ENCODE results near the gene AS3MT.

AS3MT gene

GRCh38 chr10:102931643-102932042 is 62.4 kb downstream of the AS3MT start:
- DNase-seq (ENCODE audit: low read depth), result no peak
- TF ChIP-seq CTCF (IDR thresholded peaks at IDR 0.05; ENCODE audit: control insufficient read depth, insufficient read depth, low read depth, low read length, missing control alignments), result no peak
- H3K4me3 ChIP-seq (ENCODE audit: control insufficient read depth, low read depth, low read length), result no peak overlapping the region

- H3K4me3 ChIP-seq (ENCODE audit: control insufficient read depth, low read depth, low read length), result no peak overlapping the region
- no peak for TF ChIP-seq CTCF (IDR thresholded peaks at IDR 0.05; ENCODE audit: control insufficient read depth, insufficient read depth, low read depth, low read length, missing control alignments)
- DNase-seq (ENCODE audit: low read depth), result no peak
Observed at GRCh38 chr10:102935505-102935904, 66.2 kb downstream of the AS3MT start.

- no peak overlapping the region for H3K4me3 ChIP-seq (ENCODE audit: control insufficient read depth, low read depth, low read length)
- DNase-seq (ENCODE audit: low read depth), result no peak
- no peak for TF ChIP-seq CTCF (IDR thresholded peaks at IDR 0.05; ENCODE audit: control insufficient read depth, insufficient read depth, low read depth, low read length, missing control alignments)
Observed at GRCh38 chr10:102935939-102936605, 66.8 kb downstream of the AS3MT start.

GRCh38 chr10:102941401-102941800 is 72.1 kb downstream of the AS3MT start:
- no peak overlapping the region for H3K4me3 ChIP-seq (ENCODE audit: control insufficient read depth, low read depth, low read length)
- TF ChIP-seq CTCF (IDR thresholded peaks at IDR 0.05; ENCODE audit: control insufficient read depth, insufficient read depth, low read depth, low read length, missing control alignments), result no peak
- DNase-seq (ENCODE audit: low read depth), result no peak

GRCh38 chr10:102945449-102945848 is 76.2 kb downstream of the AS3MT start:
- no peak for DNase-seq (ENCODE audit: low read depth)
- TF ChIP-seq CTCF (IDR thresholded peaks at IDR 0.05; ENCODE audit: control insufficient read depth, insufficient read depth, low read depth, low read length, missing control alignments), result no peak
- no peak overlapping the region for H3K4me3 ChIP-seq (ENCODE audit: control insufficient read depth, low read depth, low read length)

GRCh38 chr10:102945962-102946361 is 76.7 kb downstream of the AS3MT start:
- H3K4me3 ChIP-seq (ENCODE audit: control insufficient read depth, low read depth, low read length), result no peak overlapping the region
- DNase-seq (ENCODE audit: low read depth), result no peak
- TF ChIP-seq CTCF (IDR thresholded peaks at IDR 0.05; ENCODE audit: control insufficient read depth, insufficient read depth, low read depth, low read length, missing control alignments), result no peak
